Measurements from ENCODE around the gene CCBE1. TPM values are rescaled to one million over a fixed set of nuclear protein-coding genes. Genes with fewer than 3 reads are reported as not detected.
A peak's percentile ranks its signal among the peaks of the same experiment; 100 is the strongest.

Gene CCBE1
- total and polyA plus RNA-seq, 4 donors, result 3.4 to 59.0 (median 21.9) TPM

DNA sequence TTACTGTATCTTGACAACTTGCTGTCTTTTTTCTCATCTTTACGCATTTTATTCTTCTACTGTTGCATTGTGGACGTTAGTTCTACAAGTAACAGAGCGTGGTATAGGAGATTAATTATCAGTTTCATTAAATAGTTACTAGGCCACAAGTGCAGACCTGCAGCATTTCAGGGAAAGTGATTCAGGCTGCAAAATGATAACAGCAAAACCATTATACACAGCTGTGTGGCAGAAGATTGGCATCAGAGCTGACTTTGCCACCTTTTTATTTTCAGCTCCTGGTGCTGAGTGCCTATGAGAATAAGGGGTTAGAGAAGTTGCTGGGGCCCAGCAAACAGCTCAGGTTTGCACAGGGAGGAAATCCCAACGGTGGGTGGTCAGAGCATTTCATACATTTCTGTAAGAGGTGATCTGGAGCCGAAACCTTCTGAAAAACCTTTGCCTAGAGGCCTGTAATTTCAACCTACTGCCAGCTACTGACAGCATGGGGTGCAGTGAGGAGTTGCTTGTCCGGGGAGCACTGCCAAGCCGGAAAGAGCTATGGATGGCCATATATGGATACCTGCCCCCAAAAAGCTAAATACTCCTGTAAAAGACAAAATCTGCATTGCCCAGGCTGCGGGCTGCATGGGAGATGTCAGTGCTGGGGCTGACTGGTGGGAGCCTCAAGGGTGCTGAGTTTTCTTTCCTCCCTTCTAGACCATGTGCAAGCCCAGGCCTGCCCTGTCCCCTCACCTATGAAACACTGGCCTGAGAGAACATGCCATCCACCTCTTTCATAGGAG, 2.7 kb upstream of the CCBE1 start:
- TF ChIP-seq, protein P1, sequence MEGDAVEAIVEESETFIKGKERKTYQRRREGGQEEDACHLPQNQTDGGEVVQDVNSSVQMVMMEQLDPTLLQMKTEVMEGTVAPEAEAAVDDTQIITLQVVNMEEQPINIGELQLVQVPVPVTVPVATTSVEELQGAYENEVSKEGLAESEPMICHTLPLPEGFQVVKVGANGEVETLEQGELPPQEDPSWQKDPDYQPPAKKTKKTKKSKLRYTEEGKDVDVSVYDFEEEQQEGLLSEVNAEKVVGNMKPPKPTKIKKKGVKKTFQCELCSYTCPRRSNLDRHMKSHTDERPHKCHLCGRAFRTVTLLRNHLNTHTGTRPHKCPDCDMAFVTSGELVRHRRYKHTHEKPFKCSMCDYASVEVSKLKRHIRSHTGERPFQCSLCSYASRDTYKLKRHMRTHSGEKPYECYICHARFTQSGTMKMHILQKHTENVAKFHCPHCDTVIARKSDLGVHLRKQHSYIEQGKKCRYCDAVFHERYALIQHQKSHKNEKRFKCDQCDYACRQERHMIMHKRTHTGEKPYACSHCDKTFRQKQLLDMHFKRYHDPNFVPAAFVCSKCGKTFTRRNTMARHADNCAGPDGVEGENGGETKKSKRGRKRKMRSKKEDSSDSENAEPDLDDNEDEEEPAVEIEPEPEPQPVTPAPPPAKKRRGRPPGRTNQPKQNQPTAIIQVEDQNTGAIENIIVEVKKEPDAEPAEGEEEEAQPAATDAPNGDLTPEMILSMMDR (IDR thresholded peaks at IDR 0.05; ENCODE audit: control extremely low read depth, extremely low read depth), result no peak
- WGBS, 2 donors, result 79 to 83% methylated on average over 8 of the region's 8 CpGs
- Histone ChIP-seq H3K4me1 (ENCODE audit: control insufficient read depth in 5 of 5, insufficient read depth in 5 of 5, low read length in 5 of 5) (peaks cover 0 to 49% (median 6%) of the 10 kb centered on the region in 5 donors), H3K27ac (ENCODE audit: low read depth in 1 of 2, low read length in 1 of 2) (no peak overlapping the region), H3K9me3 (ENCODE audit: control insufficient read depth in 4 of 4, insufficient read depth in 3 of 4, low read length in 3 of 4) (peaks cover 0 to 2% (median 0%) of the 10 kb centered on the region in 4 donors), H3K36me3 (ENCODE audit: control insufficient read depth in 4 of 4, insufficient read depth in 4 of 4, low read length in 4 of 4) (peaks cover 0 to 19% (median 0%) of the 10 kb centered on the region in 4 donors), H3K27me3 (ENCODE audit: control insufficient read depth in 3 of 3, insufficient read depth in 3 of 3, low read length in 2 of 3) (peaks cover 0 to 27% (median 5%) of the 10 kb centered on the region in 3 donors), H3K9ac (ENCODE audit: insufficient read depth in 1 of 2, low read length in 2 of 2) (peak overlapping the region in 1 of 2 donors; percentile 60), H3K4me3 (no peak overlapping the region)
- no peak for ATAC-seq (ENCODE audit: insufficient read depth, low FRiP score)
- DNase-seq, result no peak

DNA sequence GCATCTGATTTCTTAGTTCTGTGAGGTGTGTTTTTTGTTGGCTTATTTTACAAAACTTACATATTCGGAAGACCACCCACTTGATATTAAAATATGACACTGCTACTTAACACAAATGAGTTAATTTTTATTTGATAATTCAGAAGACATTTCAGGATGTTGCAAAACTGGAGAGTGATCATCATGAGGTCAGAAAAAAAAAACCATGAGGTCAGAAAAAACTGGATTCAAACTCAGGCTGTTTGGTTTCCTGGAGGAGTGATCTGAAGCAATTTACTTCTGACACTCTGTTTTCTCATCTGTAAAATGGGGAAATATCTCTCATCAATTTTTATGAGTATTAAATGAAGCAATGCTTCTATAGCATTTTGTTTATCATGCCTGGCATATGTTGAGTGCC, 1.8 kb upstream of the CCBE1 start:
- Histone ChIP-seq H3K9ac (ENCODE audit: insufficient read depth in 1 of 2, low read length in 2 of 2) (no peak overlapping the region), H3K4me3 (no peak overlapping the region), H3K36me3 (ENCODE audit: control insufficient read depth in 4 of 4, insufficient read depth in 4 of 4, low read length in 4 of 4) (peaks cover 0 to 19% (median 0%) of the 10 kb centered on the region in 4 donors), H3K9me3 (ENCODE audit: control insufficient read depth in 4 of 4, insufficient read depth in 3 of 4, low read length in 3 of 4) (peaks cover 0 to 2% (median 0%) of the 10 kb centered on the region in 4 donors), H3K4me1 (ENCODE audit: control insufficient read depth in 5 of 5, insufficient read depth in 5 of 5, low read length in 5 of 5) (peaks cover 0 to 58% (median 6%) of the 10 kb centered on the region in 5 donors), H3K27ac (ENCODE audit: low read depth in 1 of 2, low read length in 1 of 2) (no peak overlapping the region), H3K27me3 (ENCODE audit: control insufficient read depth in 3 of 3, insufficient read depth in 3 of 3, low read length in 2 of 3) (peaks cover 0 to 27% (median 5%) of the 10 kb centered on the region in 3 donors)
- TF ChIP-seq, protein P1 (IDR thresholded peaks at IDR 0.05; ENCODE audit: control extremely low read depth, extremely low read depth), result no peak
- DNase-seq (no peak), ATAC-seq (ENCODE audit: insufficient read depth, low FRiP score) (no peak)
- 86 to 90% methylated on average over 1 of the region's 1 CpG for WGBS, 2 donors

DNA sequence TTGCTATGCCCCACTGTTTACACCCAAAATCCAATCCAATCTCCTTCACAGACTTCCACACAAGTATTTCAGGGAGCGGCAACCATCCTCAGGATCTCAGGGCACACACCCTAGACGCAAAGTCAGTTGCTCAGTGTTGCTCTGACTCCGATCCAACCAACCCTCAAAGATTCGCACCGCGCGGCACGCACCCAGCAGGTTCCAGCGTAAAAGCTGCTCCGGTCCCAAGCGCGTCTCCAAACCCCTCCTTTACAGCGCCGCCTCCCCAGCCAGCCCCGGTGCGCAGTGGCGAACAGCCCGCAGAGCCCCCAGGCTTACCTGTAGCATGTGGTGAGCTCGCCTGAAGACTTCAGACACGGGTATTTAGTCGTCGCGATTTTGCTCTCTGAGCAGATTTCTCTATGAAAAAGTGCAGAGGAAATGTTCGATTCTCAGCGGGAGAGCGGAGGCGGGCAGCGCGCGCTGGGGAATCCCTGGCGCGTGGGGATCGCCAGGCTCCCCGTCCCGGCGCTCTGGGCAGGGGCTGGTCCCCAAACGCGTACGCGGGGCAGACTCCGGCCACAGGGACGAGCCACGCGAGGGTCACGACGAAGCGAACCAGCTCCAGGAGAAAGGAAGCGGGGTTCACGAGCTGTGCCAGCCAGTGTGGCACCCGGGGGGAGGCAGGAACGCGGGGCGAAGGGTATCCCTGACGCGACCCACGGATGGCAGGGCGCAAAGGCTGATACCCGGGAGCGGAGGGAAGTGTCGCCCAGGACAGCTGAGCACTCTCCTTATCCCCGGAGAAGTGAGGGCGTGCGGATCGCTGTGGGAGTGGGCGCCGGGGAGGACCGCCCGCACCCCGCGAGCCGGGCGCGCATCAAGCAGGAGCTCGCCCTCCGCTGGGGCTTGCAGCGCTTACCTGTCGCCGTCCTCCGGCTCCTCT, 650 bp downstream of the CCBE1 start:
- peaks cover 0 to 19% (median 0%) of the 10 kb centered on the region in 4 donors for H3K36me3 ChIP-seq (ENCODE audit: control insufficient read depth in 4 of 4, insufficient read depth in 4 of 4, low read length in 4 of 4)
- H3K9ac ChIP-seq (ENCODE audit: insufficient read depth in 1 of 2, low read length in 2 of 2), result peak overlapping the region; percentile 33 to 95
- H3K27ac ChIP-seq (ENCODE audit: low read depth in 1 of 2, low read length in 1 of 2), result peak overlapping the region in 1 of 2 donors; percentile 69
- DNase-seq (peak in 2 of 3 donors; percentile 45 to 56), ATAC-seq (ENCODE audit: insufficient read depth, low FRiP score) (no peak)
- H3K4me3 ChIP-seq, result peak overlapping the region; percentile 42
- WGBS, 2 donors, result 1 to 3% methylated on average over 67 to 79 of the region's 79 CpGs
- TF ChIP-seq, protein P1 (IDR thresholded peaks at IDR 0.05; ENCODE audit: control extremely low read depth, extremely low read depth), result no peak
- H3K4me1 ChIP-seq (ENCODE audit: control insufficient read depth in 5 of 5, insufficient read depth in 5 of 5, low read length in 5 of 5), result peaks cover 0 to 71% (median 10%) of the 10 kb centered on the region in 5 donors
- peaks cover 0 to 27% (median 5%) of the 10 kb centered on the region in 3 donors for H3K27me3 ChIP-seq (ENCODE audit: control insufficient read depth in 3 of 3, insufficient read depth in 3 of 3, low read length in 2 of 3)
- peaks cover 0 to 2% (median 0%) of the 10 kb centered on the region in 4 donors for H3K9me3 ChIP-seq (ENCODE audit: control insufficient read depth in 4 of 4, insufficient read depth in 3 of 4, low read length in 3 of 4)
